COLO668 (cell line): Measurements from ENCODE around the gene USP27X.
A peak's percentile ranks its signal among the peaks of the same experiment; 100 is the strongest.

Source experiments
- DNase-seq: peaks from one replicate; lab custom pipeline; 2025; ENCODE audit not compliant: unreplicated experiment; lab: John Stamatoyannopoulos, UW

USP27X gene

GRCh38 chrX:49880668-49881067 lies 1.4 kb downstream of the USP27X start:
- DNase-seq = no peak

DNA sequence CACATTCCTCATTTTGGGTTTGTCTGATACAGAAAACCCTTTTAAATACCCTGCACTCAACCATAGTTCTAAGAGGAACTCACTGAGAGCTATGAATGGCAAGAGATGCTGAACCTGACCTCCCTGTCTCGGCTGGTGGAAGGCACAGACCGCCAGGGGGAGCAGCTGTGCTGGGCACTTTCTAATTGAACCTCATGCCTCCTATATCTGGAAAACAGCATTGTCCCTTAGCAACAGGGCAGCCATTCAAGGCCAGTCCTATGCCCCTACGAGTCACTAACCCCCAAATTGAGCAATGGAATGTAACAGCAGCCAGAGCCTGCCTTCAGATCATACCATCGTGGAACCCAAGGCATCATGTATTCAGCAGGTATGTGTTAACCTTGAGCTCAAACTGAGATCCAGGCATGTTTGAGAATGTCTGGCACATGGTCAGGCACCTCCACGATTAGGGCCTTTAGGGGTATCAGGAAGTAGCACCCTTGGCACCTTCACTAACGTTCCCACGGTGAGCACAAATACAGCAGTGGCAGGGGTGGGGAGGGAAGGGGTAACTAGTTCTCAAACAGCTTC lies 5.1 kb downstream of the USP27X start:
- peak; percentile 47 for DNase-seq

DNA sequence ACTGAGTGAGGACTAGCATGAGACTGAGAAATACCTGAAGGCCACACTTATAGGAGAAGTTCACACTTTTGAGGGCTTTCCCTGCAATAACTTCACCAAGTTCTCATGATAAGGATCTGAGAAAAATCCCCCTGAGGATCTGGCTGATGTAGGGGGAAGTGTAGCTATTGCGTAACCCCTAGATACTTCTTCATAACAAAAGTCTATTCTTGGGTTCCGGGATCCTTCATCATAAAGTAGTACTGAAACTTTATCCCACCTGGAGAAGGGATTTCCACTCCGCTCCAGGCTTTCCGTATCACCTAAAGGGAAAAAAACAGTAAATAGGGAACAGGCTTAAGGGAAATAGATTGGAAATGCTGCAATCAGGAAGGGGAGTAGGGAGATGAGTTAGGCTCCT lies 13.3 kb downstream of the USP27X start:
- DNase-seq = no peak

GRCh38 chrX:49896951-49897350 lies 17.7 kb downstream of the USP27X start:
- no peak for DNase-seq

DNA sequence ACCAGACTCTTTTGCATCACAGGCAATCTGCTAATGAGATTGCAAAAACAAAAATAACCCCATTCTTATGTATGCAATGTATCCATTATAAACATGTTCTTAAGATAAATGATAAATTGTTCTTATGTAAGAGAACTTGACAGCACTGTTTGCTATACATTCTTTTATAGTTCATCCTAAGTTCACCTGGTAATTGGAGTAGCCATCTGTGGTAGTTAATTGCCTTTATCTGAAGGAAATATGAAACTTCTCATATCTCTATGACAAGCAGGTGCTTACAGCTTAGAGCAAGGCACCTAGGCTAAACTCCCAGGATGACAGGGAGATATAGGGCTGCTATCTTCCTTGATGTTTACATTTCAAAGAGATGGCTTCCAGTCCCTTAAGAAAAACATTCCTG lies 21.8 kb downstream of the USP27X start:
- DNase-seq = no peak

GRCh38 chrX:49910344-49910743 lies 31.1 kb downstream of the USP27X start:
- no peak for DNase-seq

GRCh38 chrX:49912086-49912485 lies 32.8 kb downstream of the USP27X start:
- no peak for DNase-seq

DNA sequence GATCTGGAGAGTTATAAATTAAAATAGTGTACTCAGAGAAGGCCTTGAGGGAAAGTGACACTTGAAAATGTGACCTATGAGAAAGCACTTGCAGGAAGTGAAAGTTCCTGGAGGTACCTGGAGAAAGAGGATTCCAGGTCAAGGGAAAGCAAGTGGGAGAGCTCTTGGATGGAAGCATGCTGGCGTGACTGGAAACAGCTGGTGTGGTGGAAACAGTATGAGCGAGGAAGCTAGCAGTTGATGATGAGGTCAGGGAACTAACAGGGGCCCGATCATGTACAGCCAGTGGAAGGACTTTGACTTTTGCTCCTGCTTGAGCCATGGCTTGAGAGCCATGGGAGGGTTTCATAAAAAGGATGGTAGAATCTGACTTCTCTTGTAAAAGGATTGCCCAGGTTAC lies 33.6 kb downstream of the USP27X start:
- no peak for DNase-seq

- DNase-seq = peak; percentile 13
These were observed 36.3 kb downstream of the USP27X start for GRCh38 chrX:49915361-49916222.

DNA sequence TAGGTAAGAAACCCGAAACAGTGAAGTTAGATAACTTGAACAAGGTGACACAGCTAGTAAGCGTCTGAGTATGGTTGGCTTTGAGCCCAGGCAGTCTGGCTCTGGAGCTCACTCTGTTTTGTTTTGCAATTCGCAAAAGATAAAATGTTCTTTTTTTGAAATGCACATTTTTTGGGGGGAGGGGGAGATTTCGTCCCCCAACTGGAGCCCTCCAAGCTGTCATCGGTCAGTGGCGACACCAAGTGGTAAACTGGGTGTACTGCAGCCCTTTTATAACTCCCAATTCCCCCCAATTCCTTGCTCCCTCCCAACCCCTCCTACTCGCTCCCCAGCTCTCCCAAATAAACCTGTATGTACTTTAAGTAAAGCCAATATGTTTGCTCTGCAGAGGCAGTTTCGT lies 40.3 kb downstream of the USP27X start:
- peak; percentile 3 for DNase-seq

GRCh38 chrX:49921109-49921508 lies 41.8 kb downstream of the USP27X start:
- no peak for DNase-seq

DNA sequence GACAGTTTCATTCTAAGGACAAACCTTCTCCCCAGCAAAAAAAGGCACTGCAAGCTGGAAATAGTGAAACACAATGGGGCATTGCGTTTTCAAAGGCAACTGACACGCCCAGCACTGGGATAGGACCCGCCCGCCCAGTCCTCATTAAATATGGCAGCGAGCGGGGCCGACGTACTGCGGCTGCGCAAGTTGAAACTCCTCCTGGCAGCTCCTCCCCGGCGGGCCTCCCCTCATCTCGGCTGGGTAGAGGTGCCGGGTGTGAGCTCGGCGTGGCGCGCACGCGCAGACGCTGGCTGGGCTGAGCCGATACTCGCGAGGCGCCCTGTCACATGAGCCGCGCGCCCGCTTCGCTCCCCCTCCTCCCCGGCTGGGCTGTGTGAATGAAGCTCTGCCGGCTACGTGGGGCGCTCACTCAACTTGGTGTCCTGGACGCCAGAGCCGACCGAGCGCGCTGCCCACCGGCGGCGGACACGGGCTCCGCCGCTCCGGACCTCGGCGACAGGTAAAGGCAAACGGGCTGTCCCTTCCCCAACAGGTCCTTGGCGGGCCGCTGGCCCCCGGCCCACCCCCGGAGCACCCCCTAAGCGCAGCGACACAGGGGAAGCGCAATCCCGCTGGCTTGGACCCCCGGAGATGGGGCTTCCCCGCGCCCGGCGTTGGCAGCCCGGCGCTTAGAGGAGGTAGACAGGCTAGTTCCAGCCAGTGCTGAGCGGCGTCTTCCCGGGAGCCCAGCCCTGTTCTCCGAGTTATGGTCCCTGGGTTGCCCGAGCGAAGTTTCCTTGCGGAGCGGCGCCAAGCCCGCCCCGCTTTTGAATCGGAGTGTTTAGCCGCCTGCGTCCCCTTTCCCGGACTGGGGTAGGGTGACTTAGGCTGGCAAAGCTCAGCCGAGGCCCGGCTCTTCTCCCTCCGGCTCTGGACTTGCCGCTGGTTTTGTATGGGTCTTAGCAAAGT lies 43.3 kb downstream of the USP27X start, which contains the start of gene CLCN5:
Gene CLCN5, plus strand, starts transcription at position 306 of the 951 bp plus-strand sequence. CDS start 2,703 bp downstream, outside the sequence.
- peak; percentile 94 for DNase-seq

DNA sequence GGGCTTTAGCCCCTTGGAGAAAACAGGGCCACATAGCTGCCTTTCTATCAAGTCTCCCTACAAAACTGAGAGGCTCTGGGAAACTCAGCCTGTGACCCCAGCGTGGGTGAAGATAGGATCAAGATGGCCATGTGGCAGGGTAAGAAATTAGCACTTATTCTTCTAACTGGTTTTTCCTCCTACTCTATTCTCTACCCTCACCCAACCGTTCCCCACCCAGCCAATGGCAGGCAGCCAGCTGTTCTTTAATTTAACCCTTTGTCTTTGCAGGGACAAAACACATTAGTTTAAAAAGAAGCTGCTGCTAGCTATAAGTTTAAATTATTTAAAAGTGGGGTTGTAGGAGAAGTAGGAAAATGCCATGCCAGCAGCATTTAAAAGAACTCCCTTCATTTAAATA lies 45.9 kb downstream of the USP27X start:
- DNase-seq = no peak

DNA sequence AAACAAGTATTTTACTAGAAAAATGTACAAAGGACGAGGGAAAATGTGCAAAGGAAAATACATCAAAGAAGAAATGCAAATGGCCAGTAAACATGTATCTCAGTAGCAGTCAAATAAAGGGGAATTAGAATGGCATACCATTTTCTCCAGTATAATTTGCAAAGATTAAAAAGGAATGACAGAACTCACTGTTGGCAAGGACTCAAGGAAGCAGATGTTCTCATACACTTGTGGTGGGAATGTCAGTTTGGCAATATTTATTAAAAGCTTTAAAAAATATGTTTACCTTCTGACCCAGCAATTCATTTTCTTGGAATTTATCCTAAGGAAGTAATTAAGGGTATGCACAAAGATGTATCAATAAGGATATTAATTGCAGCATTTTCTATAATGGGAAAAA lies 50.8 kb downstream of the USP27X start:
- DNase-seq = no peak
